ENCODE data around the gene NPB.

DNA sequence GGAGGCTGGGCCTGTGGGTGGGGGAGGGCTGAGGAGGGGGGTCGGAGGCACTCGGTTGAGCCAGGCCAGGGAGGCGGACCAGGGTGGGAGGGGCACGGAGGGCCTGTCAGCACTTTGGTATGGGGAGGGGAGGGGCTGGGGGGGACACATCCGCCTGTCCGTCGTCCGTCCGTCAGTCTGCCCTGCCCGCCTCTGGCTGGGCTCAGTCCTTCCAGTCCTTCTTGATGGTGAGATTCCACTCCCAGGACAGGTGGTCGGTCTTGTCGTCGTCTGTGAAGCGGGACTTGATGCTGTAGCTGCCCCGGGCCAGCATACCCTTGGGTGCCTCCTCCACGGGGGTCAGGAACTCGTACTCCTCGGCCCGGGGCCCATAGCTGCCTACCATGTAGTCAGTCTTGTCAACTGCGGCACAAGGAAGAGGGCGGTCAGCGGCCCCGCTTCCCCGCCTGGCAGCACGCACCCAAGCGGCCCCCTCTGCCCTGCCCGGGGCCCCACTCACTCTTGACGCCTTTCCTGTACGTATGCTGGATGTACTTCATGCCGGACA lies 33.3 kb upstream of the NPB start:
- TF ChIP-seq, protein P1, sequence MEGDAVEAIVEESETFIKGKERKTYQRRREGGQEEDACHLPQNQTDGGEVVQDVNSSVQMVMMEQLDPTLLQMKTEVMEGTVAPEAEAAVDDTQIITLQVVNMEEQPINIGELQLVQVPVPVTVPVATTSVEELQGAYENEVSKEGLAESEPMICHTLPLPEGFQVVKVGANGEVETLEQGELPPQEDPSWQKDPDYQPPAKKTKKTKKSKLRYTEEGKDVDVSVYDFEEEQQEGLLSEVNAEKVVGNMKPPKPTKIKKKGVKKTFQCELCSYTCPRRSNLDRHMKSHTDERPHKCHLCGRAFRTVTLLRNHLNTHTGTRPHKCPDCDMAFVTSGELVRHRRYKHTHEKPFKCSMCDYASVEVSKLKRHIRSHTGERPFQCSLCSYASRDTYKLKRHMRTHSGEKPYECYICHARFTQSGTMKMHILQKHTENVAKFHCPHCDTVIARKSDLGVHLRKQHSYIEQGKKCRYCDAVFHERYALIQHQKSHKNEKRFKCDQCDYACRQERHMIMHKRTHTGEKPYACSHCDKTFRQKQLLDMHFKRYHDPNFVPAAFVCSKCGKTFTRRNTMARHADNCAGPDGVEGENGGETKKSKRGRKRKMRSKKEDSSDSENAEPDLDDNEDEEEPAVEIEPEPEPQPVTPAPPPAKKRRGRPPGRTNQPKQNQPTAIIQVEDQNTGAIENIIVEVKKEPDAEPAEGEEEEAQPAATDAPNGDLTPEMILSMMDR (IDR thresholded peaks at IDR 0.05) = no peak
- TF ChIP-seq POLR2A (IDR thresholded peaks at IDR 0.05) = no peak

All from heart left ventricle (tissue), 13 donors.